ENCODE results near the gene PTPRM.
A peak's percentile ranks its signal among the peaks of the same experiment; 100 is the strongest.

Gene PTPRM

GRCh38 chr18:7567474-7568425, 634 bp downstream of the PTPRM start:
- DNase-seq (ENCODE audit: low read depth): peak; percentile 79

- peak; percentile 57 for DNase-seq (ENCODE audit: low read depth)
Observed at GRCh38 chr18:7568426-7568825, 1.3 kb downstream of the PTPRM start.

GRCh38 chr18:7571626-7572025, 4.5 kb downstream of the PTPRM start:
- no peak for DNase-seq (ENCODE audit: low read depth)

- DNase-seq (ENCODE audit: low read depth): peak; percentile 59
Observed at GRCh38 chr18:7572822-7573221, 5.7 kb downstream of the PTPRM start.

- peak; percentile 85 for DNase-seq (ENCODE audit: low read depth)
Observed at GRCh38 chr18:7575465-7576028, 8.4 kb downstream of the PTPRM start.

GRCh38 chr18:7576077-7576476, 9.0 kb downstream of the PTPRM start:
- DNase-seq (ENCODE audit: low read depth): no peak

- DNase-seq (ENCODE audit: low read depth): peak; percentile 88
Observed at GRCh38 chr18:7576685-7577084, 9.6 kb downstream of the PTPRM start.

GRCh38 chr18:7577706-7578105, 10.6 kb downstream of the PTPRM start:
- peak; percentile 84 for DNase-seq (ENCODE audit: low read depth)

GRCh38 chr18:7579176-7579917, 12.2 kb downstream of the PTPRM start:
- no peak for DNase-seq (ENCODE audit: low read depth)

- DNase-seq (ENCODE audit: low read depth): no peak
Observed at GRCh38 chr18:7579918-7580542, 12.9 kb downstream of the PTPRM start.

- no peak for DNase-seq (ENCODE audit: low read depth)
Observed at GRCh38 chr18:7584646-7585275, 17.6 kb downstream of the PTPRM start.

- no peak for DNase-seq (ENCODE audit: low read depth)
Observed at GRCh38 chr18:7585276-7585670, 18.2 kb downstream of the PTPRM start.

- no peak for DNase-seq (ENCODE audit: low read depth)
Observed at GRCh38 chr18:7586379-7586778, 19.3 kb downstream of the PTPRM start.

- peak; percentile 51 for DNase-seq (ENCODE audit: low read depth)
Observed at GRCh38 chr18:7590826-7591560, 23.9 kb downstream of the PTPRM start.

GRCh38 chr18:7592305-7593071, 25.4 kb downstream of the PTPRM start:
- no peak for DNase-seq (ENCODE audit: low read depth)

GRCh38 chr18:7593218-7593819, 26.2 kb downstream of the PTPRM start:
- DNase-seq (ENCODE audit: low read depth): no peak

GRCh38 chr18:7596147-7596546, 29.0 kb downstream of the PTPRM start:
- DNase-seq (ENCODE audit: low read depth): no peak

- no peak for DNase-seq (ENCODE audit: low read depth)
Observed at GRCh38 chr18:7597500-7597899, 30.4 kb downstream of the PTPRM start.

- no peak for DNase-seq (ENCODE audit: low read depth)
Observed at GRCh38 chr18:7598167-7599047, 31.3 kb downstream of the PTPRM start.

Data from ELR (cell line).